IMR-90 (cell line): Measurements from ENCODE around the gene TTC28. TPM values are rescaled to one million over a fixed set of nuclear protein-coding genes. Genes with fewer than 3 reads are reported as not detected.

Source experiments
- ATAC-seq: fragments of 200-7000 bp; cut with Tn5 transposase; 2 replicates; pipeline ENCODE4 v1.9.1; 2020; ENCODE audit warnings: low read depth, mild to moderate bottlenecking, moderate library complexity
- BruUV-seq: library from RNA; stranded (reverse); fragments of 400-500 nt; replicated peaks from 2 replicates; lab custom pipeline; 2021; lab: Mats Ljungman, UMichigan
- CTCF ChIA-PET: fragments of 300-600 bp; formaldehyde crosslinking; extraction: SDS; loops from one replicate; lab custom pipeline; 2021; ENCODE audit warnings: antibody characterized with exemption; lab: Yijun Ruan, JAX
- POLR2A ChIA-PET: fragments of 300-600 bp; sonication (Branson Sonifier 250); formaldehyde crosslinking; loops from one replicate; lab custom pipeline; 2022; ENCODE audit warnings: antibody characterized with exemption; ENCODE audit not compliant: unreplicated experiment; lab: Charles Lee
- DNase-seq: peaks from one replicate; pipeline ENCODE4 v3.0.0; 2013
- H2AFZ ChIP-seq: replicated peaks from 2 replicates; pipeline ENCODE3; 2013; ENCODE audit warnings: low read length, mild to moderate bottlenecking; ENCODE audit not compliant: poor library complexity
- H2AK5ac ChIP-seq: 2 replicates; pipeline ENCODE4 v1.6.1; 2013; ENCODE audit warnings: low read depth, low read length, inconsistent platforms
- H2AK9ac ChIP-seq: replicated peaks from 2 replicates; pipeline ENCODE3; 2013; ENCODE audit warnings: mild to moderate bottlenecking, low read depth, low read length, moderate library complexity; ENCODE audit not compliant: poor library complexity
- H2BK120ac ChIP-seq: 2 replicates; pipeline ENCODE4 v1.6.1; 2013; ENCODE audit warnings: low read depth, low read length, inconsistent platforms
- H2BK15ac ChIP-seq: 3 replicates; pipeline ENCODE4 v1.6.1; 2013; ENCODE audit warnings: low read depth, low read length, inconsistent platforms
- H2BK20ac ChIP-seq: 2 replicates; pipeline ENCODE4 v1.6.1; 2013; ENCODE audit warnings: low read depth, mild to moderate bottlenecking, inconsistent platforms, low read length, moderate library complexity
- H2BK5ac ChIP-seq: 2 replicates; pipeline ENCODE4 v1.6.1; 2013; ENCODE audit warnings: mild to moderate bottlenecking, low read depth, low read length, inconsistent platforms; ENCODE audit not compliant: poor library complexity, severe bottlenecking
- H3K14ac ChIP-seq: replicated peaks from 2 replicates; pipeline ENCODE4 v1.6.1; 2013; ENCODE audit warnings: low read depth, low read length, inconsistent platforms
- H3K18ac ChIP-seq: 2 replicates; pipeline ENCODE4 v1.6.1; 2013; ENCODE audit warnings: low read depth, low read length, control low read depth
- H3K23ac ChIP-seq: 2 replicates; pipeline ENCODE4 v1.6.1; 2013; ENCODE audit warnings: low read depth, low read length, inconsistent platforms
- H3K27ac ChIP-seq: 2 replicates; pipeline ENCODE4 v1.5.1; 2013; ENCODE audit warnings: mild to moderate bottlenecking, control low read depth, low read length; ENCODE audit not compliant: insufficient read depth
- H3K27me3 ChIP-seq: 2 replicates; pipeline ENCODE4 v1.6.1; 2013; ENCODE audit warnings: low read length; ENCODE audit not compliant: control insufficient read depth, insufficient read depth
- H3K36me3 ChIP-seq: 2 replicates; pipeline ENCODE4 v1.6.1; 2013; ENCODE audit warnings: low read length, mixed read lengths; ENCODE audit not compliant: control insufficient read depth, insufficient read depth
- H3K4ac ChIP-seq: 2 replicates; pipeline ENCODE4 v1.6.1; 2013; ENCODE audit warnings: low read depth, low read length, inconsistent platforms
- H3K4me1 ChIP-seq: 2 replicates; pipeline ENCODE4 v1.6.1; 2013; ENCODE audit warnings: low read length, mixed read lengths; ENCODE audit not compliant: control insufficient read depth, insufficient read depth
- H3K4me2 ChIP-seq: 2 replicates; pipeline ENCODE4 v1.6.1; 2013; ENCODE audit warnings: low read depth, mild to moderate bottlenecking, control low read depth, low read length, moderate library complexity
- H3K4me3 ChIP-seq: 2 replicates; pipeline ENCODE4 v1.5.1; 2013; ENCODE audit warnings: low read depth, mild to moderate bottlenecking, control low read depth, low read length, moderate library complexity; ENCODE audit not compliant: insufficient read depth
- H3K56ac ChIP-seq: 2 replicates; pipeline ENCODE4 v1.6.1; 2013; ENCODE audit warnings: low read length, inconsistent platforms; ENCODE audit not compliant: insufficient read depth; ENCODE audit errors: extremely low read depth
- H3K79me1 ChIP-seq, 2 experiments: 2 replicates each; pipeline ENCODE4 v1.6.1; 2013; ENCODE audit warnings: low read length in 2 of 2, inconsistent platforms in 1 of 2, low read depth in 1 of 2
- H3K9ac ChIP-seq: 2 replicates; pipeline ENCODE4 v1.6.1; 2013; ENCODE audit warnings: low read depth, low read length, control low read depth
- H3K9me1 ChIP-seq: 2 replicates; pipeline ENCODE4 v1.6.1; 2013; ENCODE audit warnings: low read length, inconsistent platforms; ENCODE audit not compliant: insufficient read depth
- H3K9me3 ChIP-seq: 2 replicates; pipeline ENCODE4 v1.6.1; 2013; ENCODE audit warnings: low read length; ENCODE audit not compliant: control insufficient read depth, insufficient read depth
- H4K20me1 ChIP-seq: 2 replicates; pipeline ENCODE4 v1.6.1; 2013; ENCODE audit warnings: low read length, inconsistent platforms; ENCODE audit not compliant: insufficient read depth
- H4K5ac ChIP-seq: 2 replicates; pipeline ENCODE4 v1.6.1; 2013; ENCODE audit warnings: mild to moderate bottlenecking, low read depth, low read length, control low read depth
- H4K8ac ChIP-seq, 2 experiments: 2 replicates each; pipeline ENCODE4 v1.6.1; 2013; ENCODE audit warnings: low read depth in 2 of 2, low read length in 2 of 2, control low read depth in 1 of 2, inconsistent platforms in 1 of 2
- H4K91ac ChIP-seq: 2 replicates; pipeline ENCODE4 v1.6.1; 2013; ENCODE audit warnings: low read depth, low read length, inconsistent platforms; ENCODE audit not compliant: insufficient read depth
- BHLHE40 ChIP-seq: fragments of 150-350 bp; IDR thresholded peaks from 2 replicates; pipeline ENCODE4 v1.6.1; 2016; ENCODE audit warnings: mild to moderate bottlenecking, low read depth, low read length
- CEBPB ChIP-seq: IDR thresholded peaks from 2 replicates; pipeline ENCODE4 v1.6.1; 2012; ENCODE audit warnings: low read depth, low read length, improper control_type of control experiment
- CHD1 ChIP-seq: IDR thresholded peaks from 2 replicates; pipeline ENCODE4 v1.6.1; 2012; ENCODE audit warnings: low read depth, low read length, improper control_type of control experiment
- FOS ChIP-seq: fragments of 150-350 bp; IDR thresholded peaks from 2 replicates; pipeline ENCODE4 v1.6.1; 2016; ENCODE audit warnings: low read depth, low read length
- MAFK ChIP-seq: IDR thresholded peaks from 2 replicates; pipeline ENCODE4 v1.6.1; 2012; ENCODE audit warnings: low read depth, low read length, improper control_type of control experiment
- MXI1 ChIP-seq: IDR thresholded peaks from 2 replicates; pipeline ENCODE4 v1.6.1; 2012; ENCODE audit warnings: low read depth, mild to moderate bottlenecking, low read length, moderate library complexity, borderline replicate concordance
- NFE2L2 ChIP-seq: fragments of 150-350 bp; IDR thresholded peaks from 2 replicates; pipeline ENCODE4 v1.6.1; 2016; ENCODE audit warnings: low read depth, mild to moderate bottlenecking, low read length
- POLR2A ChIP-seq: IDR thresholded peaks from 2 replicates; pipeline ENCODE4 v1.6.1; 2012; ENCODE audit warnings: mild to moderate bottlenecking, low read depth, low read length
- RAD21 ChIP-seq: IDR thresholded peaks from 2 replicates; pipeline ENCODE4 v1.6.1; 2012; ENCODE audit warnings: low read length, improper control_type of control experiment
- RCOR1 ChIP-seq: IDR thresholded peaks from 2 replicates; pipeline ENCODE4 v1.6.1; 2012; ENCODE audit warnings: mild to moderate bottlenecking, low read length, improper control_type of control experiment; ENCODE audit not compliant: insufficient replicate concordance
- USF2 ChIP-seq: fragments of 150-350 bp; IDR thresholded peaks from 2 replicates; pipeline ENCODE4 v1.6.1; 2017; ENCODE audit warnings: mild to moderate bottlenecking, antibody characterized with exemption, low read length, low read depth
- WGBS, 2 experiments: methylation state at CpG; one replicate each; pipeline versions ENCODE4 v1.1.5 to v1.1.7; 2013; ENCODE audit warnings: missing lambda C conversion rate in 2 of 2; ENCODE audit not compliant: insufficient read length in 1 of 2; ENCODE audit errors: extremely low coverage in 2 of 2; 5-methylcytosine and 5-hydroxymethylcytosine counted together
- dilution Hi-C: fragments of 300-500 bp; cut with HindIII; formaldehyde crosslinking; loops from one replicate; pipeline ENCODE4 v1.14.3; 2018; ENCODE audit warnings: low sequenced_read_pairs; ENCODE audit not compliant: unreplicated experiment
- in situ Hi-C: fragments of 300-500 bp; cut with MboI; formaldehyde crosslinking; loops from 3 replicates; pipeline ENCODE4 v1.14.3; 2019; ENCODE audit warnings: low sequenced_read_pairs, inconsistent platforms, mixed read lengths
- intact Hi-C: fragments of 100-400 bp; cut with micrococcal nuclease; formaldehyde crosslinking; loops from 2 replicates; pipeline ENCODE4 v1.10.0; 2022
- polyA plus RNA-seq, 3 experiments: library from polyadenylated mRNA; depleted of rRNA; stranded (reverse); fragments of >200 nt; gene quantifications; 2 replicates each; pipeline ENCODE4 v1.2.3, GENCODE V29; 2012; ENCODE audit warnings: low replicate concordance in 1 of 3
- total RNA-seq: library from RNA; depleted of rRNA; stranded (reverse); fragments of >200 nt; gene quantifications from 2 replicates; pipeline ENCODE4 v1.2.3, GENCODE V29; 2012
- TF ChIP-seq, protein P1 (sequence below): fragments of 150-350 bp; IDR thresholded peaks from 2 replicates; pipeline ENCODE4 v1.6.1; 2016; ENCODE audit warnings: low read depth, mild to moderate bottlenecking, low read length, moderate library complexity, borderline replicate concordance
- TF ChIP-seq, protein P2 (sequence below): conservative IDR thresholded peaks from 2 replicates; pipeline ENCODE4 v1.5.1; 2012; ENCODE audit warnings: mild to moderate bottlenecking, low read depth, low read length, improper control_type of control experiment

TTC28 gene
- total and polyA plus RNA-seq, 2 of the 4 experiments (the other 2 are of a cell fraction), result 5.6 to 13.3 TPM

DNA sequence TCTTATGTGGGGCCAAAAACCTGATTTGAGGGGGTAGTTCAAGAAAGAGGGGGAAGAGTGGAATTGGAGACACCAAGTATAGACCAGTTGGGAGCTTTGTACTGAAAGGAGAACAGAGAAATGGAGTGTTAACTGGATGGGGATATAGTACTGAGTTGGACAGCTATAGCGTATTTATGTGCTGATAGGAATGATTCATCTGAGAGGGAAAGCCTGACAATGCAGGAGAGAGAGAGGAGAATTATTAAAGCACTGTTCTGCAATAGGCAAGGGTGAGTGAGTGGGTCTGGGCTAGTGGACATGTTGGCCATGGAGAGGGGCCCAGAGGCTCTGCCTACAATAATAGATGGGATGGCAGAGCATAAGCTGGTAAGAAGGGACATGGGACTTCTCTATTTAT is 707.7 kb downstream of the TTC28 start:
- BruUV-seq, result no TSS peak
- peak; percentile 44 for ATAC-seq
- POLR2A ChIA-PET, result no interaction called here

More for the DNA sequence above, 707.7 kb downstream of the TTC28 start:
- no peak overlapping the region for H3K18ac ChIP-seq
- no peak overlapping the region for H2BK5ac ChIP-seq
- peak overlapping the region; percentile 7; the same call in 1 of the 2 replicates for H3K23ac ChIP-seq
- CTCF ChIA-PET, result interaction anchor here (0.6 kb wide), 1 partner anchor 23 kb away, joined by 3 read pairs; no protein-coding TSS in a partner anchor
- peaks cover 2% of the 10 kb centered on the region; the same call in 1 of the 2 replicates for H3K9me3 ChIP-seq
- H3K4me2 ChIP-seq, result no peak overlapping the region
- no peak overlapping the region for H2AK9ac ChIP-seq
- H2BK15ac ChIP-seq, result peak overlapping the region; percentile 21; the same call in 2 of the 3 replicates
- dilution Hi-C loops, result no loop called here
- in situ Hi-C loops, result no loop called here
- H4K5ac ChIP-seq, result no peak overlapping the region
- peaks cover 4% of the 10 kb centered on the region for H3K4me1 ChIP-seq
- 100% methylated on average over 1 of the region's 1 CpG; no CpG with 5 or more reads in 1 of the 2 experiments for WGBS, 2 experiments
- peak; percentile 26 for DNase-seq
- H2AFZ ChIP-seq, result no peak overlapping the region
- H3K27ac ChIP-seq, result no peak overlapping the region
- peak overlapping the region; percentile 70 for H2BK20ac ChIP-seq
- no peaks in the 10 kb centered on the region for H3K27me3 ChIP-seq
- 0 out of 4 replicates have a peak overlapping the region, but pooled peaks of 1 of the 2 experiments have one; percentile 9 for H4K8ac ChIP-seq
- no peaks in the 10 kb centered on the region for H4K20me1 ChIP-seq
- 0 out of 4 replicates have a peak, but pooled peaks cover 0 to 4% of the 10 kb centered on the region in 2 experiments for H3K79me1 ChIP-seq
- H3K14ac ChIP-seq, result 0 out of 2 replicates have a peak overlapping the region, but pooled peaks have one; percentile 60
- H3K4me3 ChIP-seq, result no peak overlapping the region
- H3K56ac ChIP-seq, result no peak overlapping the region
- H3K9me1 ChIP-seq, result peaks cover 4% of the 10 kb centered on the region
- intact Hi-C loops, result no loop called here
- TF ChIP-seq, protein P1, sequence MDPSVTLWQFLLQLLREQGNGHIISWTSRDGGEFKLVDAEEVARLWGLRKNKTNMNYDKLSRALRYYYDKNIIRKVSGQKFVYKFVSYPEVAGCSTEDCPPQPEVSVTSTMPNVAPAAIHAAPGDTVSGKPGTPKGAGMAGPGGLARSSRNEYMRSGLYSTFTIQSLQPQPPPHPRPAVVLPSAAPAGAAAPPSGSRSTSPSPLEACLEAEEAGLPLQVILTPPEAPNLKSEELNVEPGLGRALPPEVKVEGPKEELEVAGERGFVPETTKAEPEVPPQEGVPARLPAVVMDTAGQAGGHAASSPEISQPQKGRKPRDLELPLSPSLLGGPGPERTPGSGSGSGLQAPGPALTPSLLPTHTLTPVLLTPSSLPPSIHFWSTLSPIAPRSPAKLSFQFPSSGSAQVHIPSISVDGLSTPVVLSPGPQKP, result no peak
- TF ChIP-seq CHD1 (no peak), BHLHE40 (no peak), RCOR1 (no peak), MXI1 (no peak), NFE2L2 (no peak), MAFK (no peak), USF2 (no peak), FOS (no peak), RAD21 (no peak), CEBPB (no peak), POLR2A (no peak)
- TF ChIP-seq, protein P2, sequence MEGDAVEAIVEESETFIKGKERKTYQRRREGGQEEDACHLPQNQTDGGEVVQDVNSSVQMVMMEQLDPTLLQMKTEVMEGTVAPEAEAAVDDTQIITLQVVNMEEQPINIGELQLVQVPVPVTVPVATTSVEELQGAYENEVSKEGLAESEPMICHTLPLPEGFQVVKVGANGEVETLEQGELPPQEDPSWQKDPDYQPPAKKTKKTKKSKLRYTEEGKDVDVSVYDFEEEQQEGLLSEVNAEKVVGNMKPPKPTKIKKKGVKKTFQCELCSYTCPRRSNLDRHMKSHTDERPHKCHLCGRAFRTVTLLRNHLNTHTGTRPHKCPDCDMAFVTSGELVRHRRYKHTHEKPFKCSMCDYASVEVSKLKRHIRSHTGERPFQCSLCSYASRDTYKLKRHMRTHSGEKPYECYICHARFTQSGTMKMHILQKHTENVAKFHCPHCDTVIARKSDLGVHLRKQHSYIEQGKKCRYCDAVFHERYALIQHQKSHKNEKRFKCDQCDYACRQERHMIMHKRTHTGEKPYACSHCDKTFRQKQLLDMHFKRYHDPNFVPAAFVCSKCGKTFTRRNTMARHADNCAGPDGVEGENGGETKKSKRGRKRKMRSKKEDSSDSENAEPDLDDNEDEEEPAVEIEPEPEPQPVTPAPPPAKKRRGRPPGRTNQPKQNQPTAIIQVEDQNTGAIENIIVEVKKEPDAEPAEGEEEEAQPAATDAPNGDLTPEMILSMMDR, result no peak
- peak overlapping the region; percentile 69; the same call in 1 of the 2 replicates for H4K91ac ChIP-seq
- H3K36me3 ChIP-seq, result no peaks in the 10 kb centered on the region
- H3K9ac ChIP-seq, result no peak overlapping the region
- peak overlapping the region; percentile 52 for H3K4ac ChIP-seq
- peak overlapping the region; percentile 69; the same call in 1 of the 2 replicates for H2BK120ac ChIP-seq
- peak overlapping the region; percentile 39; the same call in 1 of the 2 replicates for H2AK5ac ChIP-seq
